Fibroblast of skin of right biceps (primary cell): ENCODE results near the gene LSG1.
"Not testable (repeated sequence)": the region's sequence is repeated elsewhere in the genome, so short reads cannot be mapped to it uniquely, and the experiment has no call there.

ENCODE experiments used
- DNase-seq: peaks from one replicate; pipeline ENCODE4 v3.0.0-alpha.2; 2013

The LSG1 gene

GRCh38 chr3:194612221-194612620 is 59.8 kb downstream of the LSG1 start:
- DNase-seq = no peak

DNA sequence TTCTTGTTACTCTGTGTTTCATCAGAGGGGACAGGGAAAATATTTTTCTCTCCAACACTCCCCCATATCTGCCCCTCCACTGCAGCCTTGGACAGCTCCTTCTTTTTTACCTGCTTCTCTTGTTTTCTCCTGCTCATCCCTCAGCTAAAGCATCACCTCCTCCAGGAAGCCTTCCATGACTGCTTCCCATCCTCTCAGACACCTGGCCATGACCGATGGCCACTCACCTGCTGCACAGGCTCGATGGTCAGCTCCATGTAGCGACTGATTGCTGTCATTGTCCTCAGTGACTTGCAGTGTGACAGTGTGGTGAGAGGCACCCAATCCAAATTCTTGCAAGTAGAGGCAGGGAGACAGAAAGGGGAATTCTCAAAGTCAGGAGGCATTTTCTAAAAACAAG is 61.3 kb downstream of the LSG1 start:
- no peak for DNase-seq

GRCh38 chr3:194609601-194610000 is 62.4 kb downstream of the LSG1 start:
- DNase-seq = no peak

DNA sequence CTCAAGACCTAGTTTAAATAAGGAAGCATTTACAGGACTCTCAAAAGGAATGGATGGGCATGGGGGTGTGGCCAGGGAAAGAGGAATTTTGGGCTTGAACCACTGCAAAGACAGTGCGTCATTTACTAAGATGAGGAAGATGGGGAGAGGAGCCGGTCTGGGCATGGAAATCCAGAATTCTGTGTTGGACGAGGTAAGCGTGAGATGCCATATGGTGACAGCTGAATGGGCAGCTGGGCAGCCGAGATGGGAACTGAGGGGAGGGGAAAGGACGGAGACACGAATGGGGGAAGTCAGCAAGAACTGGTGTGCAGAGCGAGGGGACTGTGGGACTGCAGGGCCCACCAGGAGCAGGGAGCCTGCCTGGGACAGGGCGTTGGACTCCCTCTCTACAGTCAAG is 63.0 kb downstream of the LSG1 start:
- no peak for DNase-seq

- DNase-seq = no peak
These were observed 64.2 kb downstream of the LSG1 start for GRCh38 chr3:194607592-194608389.

- DNase-seq = no peak
These were observed 65.0 kb downstream of the LSG1 start for GRCh38 chr3:194606941-194607340.

DNA sequence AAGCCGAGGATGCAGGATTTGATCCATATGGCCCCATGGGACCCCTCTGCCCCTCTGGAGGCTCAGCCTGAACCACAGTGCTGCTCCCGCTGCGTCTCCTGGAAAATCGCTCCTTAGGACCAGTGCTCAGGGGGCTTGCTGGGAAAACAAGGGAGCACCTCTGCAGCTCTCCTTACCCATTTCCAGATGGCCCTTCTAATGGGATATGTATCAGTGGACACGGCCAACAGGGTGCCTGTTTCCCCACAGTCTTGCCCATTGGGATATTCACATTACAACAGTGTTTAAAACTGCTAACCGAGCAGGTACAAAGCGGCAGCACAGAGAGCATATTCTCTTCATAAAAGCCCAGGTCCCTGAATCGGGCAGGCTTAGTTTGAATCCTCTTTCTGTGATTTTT is 65.8 kb downstream of the LSG1 start:
- DNase-seq = no peak

GRCh38 chr3:194605314-194605713 is 66.7 kb downstream of the LSG1 start:
- not testable (repeated sequence) for DNase-seq

DNA sequence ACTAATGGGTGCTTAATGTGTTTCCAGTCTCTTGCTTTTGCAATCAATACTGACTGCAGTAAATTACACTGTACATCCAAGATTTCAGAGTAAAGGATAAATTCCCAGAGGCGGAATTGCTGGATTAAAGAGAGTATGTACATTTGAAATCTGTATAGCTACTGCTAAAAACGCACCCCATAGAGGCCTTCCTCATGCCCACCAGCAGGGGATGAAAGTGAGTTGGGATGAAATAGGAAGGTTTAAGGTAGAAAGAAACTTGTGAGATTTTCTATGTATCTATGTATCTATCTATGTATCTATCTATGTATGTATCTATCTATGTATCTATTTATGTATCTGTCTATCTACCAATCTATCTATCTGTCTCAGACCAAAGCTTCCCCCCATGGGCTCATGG is 67.2 kb downstream of the LSG1 start:
- DNase-seq = no peak

- DNase-seq = no peak
These were observed 67.9 kb downstream of the LSG1 start for GRCh38 chr3:194604126-194604525.

- no peak for DNase-seq
These were observed 69.3 kb downstream of the LSG1 start for GRCh38 chr3:194602669-194603171.

- peak; percentile 99 for DNase-seq
These were observed 73.0 kb downstream of the LSG1 start for GRCh38 chr3:194598771-194599557.

DNA sequence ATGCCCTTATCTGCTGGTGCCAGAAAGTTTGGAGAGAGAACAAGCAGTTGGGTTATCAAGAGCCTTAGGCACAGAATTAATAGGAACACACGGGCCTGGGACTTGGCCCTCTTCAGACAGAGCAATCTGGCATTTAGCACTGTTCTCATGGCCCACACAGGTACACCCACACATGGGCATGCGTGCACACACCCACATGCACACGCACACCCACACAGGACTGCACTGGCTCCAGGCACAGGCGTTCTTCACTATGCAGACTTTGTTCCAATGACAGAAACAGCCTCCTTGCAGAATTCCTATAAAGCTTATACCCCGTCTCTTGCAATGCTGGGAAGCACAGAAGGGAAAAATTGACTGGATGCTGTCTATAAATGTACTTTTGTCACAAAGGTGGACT is 75.1 kb downstream of the LSG1 start:
- DNase-seq = no peak

GRCh38 chr3:194592798-194593752 is 78.9 kb downstream of the LSG1 start:
- DNase-seq = peak; percentile 100
